Neuronal stem cell (in vitro differentiated cells): Measurements from ENCODE around the gene LTBP1.
"Not testable (repeated sequence)": the region's sequence is repeated elsewhere in the genome, so short reads cannot be mapped to it uniquely, and the experiment has no call there.

ENCODE experiments used
- DNase-seq: peaks from one replicate; pipeline ENCODE4 v3.0.0-alpha.2; 2013; ENCODE audit warnings: low spot score
- H2AFZ ChIP-seq: one replicate; pipeline ENCODE4 v1.6.1; 2013; ENCODE audit warnings: mild to moderate bottlenecking, low read length, inconsistent platforms
- H2AK5ac ChIP-seq: 2 replicates; pipeline ENCODE4 v1.6.1; 2013; ENCODE audit warnings: low read depth, mild to moderate bottlenecking, inconsistent platforms, low read length, moderate library complexity, mixed read lengths
- H2BK120ac ChIP-seq: 2 replicates; pipeline ENCODE4 v1.6.1; 2013; ENCODE audit warnings: low read depth, mild to moderate bottlenecking, inconsistent platforms, low read length, moderate library complexity, mixed read lengths
- H2BK12ac ChIP-seq: one replicate; pipeline ENCODE4 v1.6.1; 2013; ENCODE audit warnings: low read length, inconsistent platforms
- H2BK15ac ChIP-seq: 2 replicates; pipeline ENCODE4 v1.6.1; 2013; ENCODE audit warnings: mild to moderate bottlenecking, low read length, inconsistent platforms, mixed read lengths
- H2BK5ac ChIP-seq: one replicate; pipeline ENCODE4 v1.6.1; 2013; ENCODE audit warnings: inconsistent platforms, mild to moderate bottlenecking, low read length, moderate library complexity
- H3K14ac ChIP-seq: one replicate; pipeline ENCODE4 v1.6.1; 2013; ENCODE audit warnings: low read length, inconsistent platforms
- H3K18ac ChIP-seq: 2 replicates; pipeline ENCODE4 v1.6.1; 2013; ENCODE audit warnings: low read length, inconsistent platforms
- H3K23ac ChIP-seq: 2 replicates; pipeline ENCODE4 v1.6.1; 2013; ENCODE audit warnings: low read depth, mild to moderate bottlenecking, mixed read lengths, low read length, inconsistent platforms; ENCODE audit not compliant: poor library complexity
- H3K27ac ChIP-seq: replicated peaks from 3 replicates; pipeline ENCODE4 v1.5.1; 2013; ENCODE audit warnings: low read length, inconsistent platforms
- H3K27me3 ChIP-seq, 3 experiments: 2 replicates each; pipeline ENCODE4 v1.6.1; 2013; ENCODE audit warnings: low read length in 3 of 3, mild to moderate bottlenecking in 2 of 3, inconsistent platforms in 1 of 3, low read depth in 1 of 3, mixed read lengths in 1 of 3, moderate library complexity in 1 of 3; ENCODE audit not compliant: control insufficient read depth in 3 of 3, insufficient read depth in 3 of 3
- H3K36me3 ChIP-seq, 2 donors: replicated peaks in 1 of 2; 2 replicates each; pipeline ENCODE4 v1.6.1; 2013; ENCODE audit warnings: low read length in 2 of 2; ENCODE audit not compliant: control insufficient read depth in 2 of 2, insufficient read depth in 2 of 2
- H3K4ac ChIP-seq: 2 replicates; pipeline ENCODE4 v1.6.1; 2013; ENCODE audit warnings: inconsistent platforms, mild to moderate bottlenecking, low read length, moderate library complexity
- H3K4me1 ChIP-seq, 2 donors: 1 replicate in 1 of 2; 2 replicates in 1 of 2; pipeline ENCODE4 v1.6.1; 2013; ENCODE audit warnings: low read length in 2 of 2, low read depth in 1 of 2; ENCODE audit not compliant: control insufficient read depth in 2 of 2, insufficient read depth in 1 of 2
- H3K4me2 ChIP-seq: one replicate; pipeline ENCODE4 v1.6.1; 2013; ENCODE audit warnings: mild to moderate bottlenecking, low read length, inconsistent platforms; ENCODE audit not compliant: insufficient read depth, poor library complexity, severe bottlenecking
- H3K4me3 ChIP-seq, 2 donors: 2 replicates each; pipeline ENCODE4 v1.5.1; 2013; ENCODE audit warnings: low read length in 2 of 2, mild to moderate bottlenecking in 2 of 2, inconsistent platforms in 1 of 2, moderate library complexity in 1 of 2
- H3K79me1 ChIP-seq: one replicate; pipeline ENCODE4 v1.6.1; 2013; ENCODE audit warnings: low read depth, mild to moderate bottlenecking, inconsistent platforms, low read length, moderate library complexity
- H3K9ac ChIP-seq: one replicate; pipeline ENCODE4 v1.6.1; 2013; ENCODE audit warnings: mild to moderate bottlenecking, low read depth, low read length, inconsistent platforms; ENCODE audit not compliant: poor library complexity
- H3K9me3 ChIP-seq, 2 donors: replicated peaks in 1 of 2; 2 replicates each; pipeline versions ENCODE3 to v1.6.1; 2013; ENCODE audit warnings: low read length in 2 of 2, mild to moderate bottlenecking in 2 of 2, inconsistent platforms in 1 of 2, low read depth in 1 of 2, mixed read lengths in 1 of 2, moderate library complexity in 1 of 2; ENCODE audit not compliant: control insufficient read depth in 2 of 2, insufficient read depth in 1 of 2
- H4K8ac ChIP-seq: one replicate; pipeline ENCODE4 v1.6.1; 2013; ENCODE audit warnings: low read depth, mild to moderate bottlenecking, inconsistent platforms, low read length, moderate library complexity
- H4K91ac ChIP-seq: one replicate; pipeline ENCODE4 v1.6.1; 2013; ENCODE audit warnings: low read length, low read depth, mild to moderate bottlenecking, inconsistent platforms; ENCODE audit not compliant: poor library complexity
- WGBS, 2 donors: extraction: QIAGEN DNeasy Blood & Tissue Kit; methylation state at CpG; one replicate each; pipeline ENCODE4 v1.1.7; 2013; ENCODE audit warnings: missing lambda C conversion rate in 2 of 2, mixed read lengths in 1 of 2; ENCODE audit not compliant: insufficient read length in 2 of 2, insufficient replicate concordance in 1 of 2; ENCODE audit errors: extremely low coverage in 2 of 2; 5-methylcytosine and 5-hydroxymethylcytosine counted together

The LTBP1 gene

GRCh38 chr2:33230842-33231241 lies 284.1 kb downstream of the LTBP1 start:
- DNase-seq, result no peak
- Histone ChIP-seq H2AK5ac (no peak overlapping the region), H3K36me3 (no peaks in the 10 kb centered on the region), H4K91ac (no peak overlapping the region), H2BK15ac (no peak overlapping the region), H3K79me1 (no peaks in the 10 kb centered on the region), H2BK12ac (no peak overlapping the region), H3K18ac (no peak overlapping the region), H2AFZ (no peak overlapping the region), H2BK5ac (no peak overlapping the region), H3K4me1 (no peaks in the 10 kb centered on the region), H3K9me3 (no peaks in the 10 kb centered on the region), H3K14ac (no peak overlapping the region), H4K8ac (no peak overlapping the region), H3K27me3 (no peaks in the 10 kb centered on the region), H3K27ac (no peak overlapping the region), H3K4ac (no peak overlapping the region), H3K9ac (no peak overlapping the region), H3K4me2 (no peak overlapping the region), H3K23ac (no peak overlapping the region), H2BK120ac (no peak overlapping the region), H3K4me3 (no peak overlapping the region)
- WGBS, 2 donors, result no CpG with 5 or more reads among the region's 7 CpGs

GRCh38 chr2:33235559-33235958 lies 288.8 kb downstream of the LTBP1 start:
- H3K4ac ChIP-seq, DNase-seq, H3K9ac ChIP-seq, H2BK120ac ChIP-seq, H3K23ac ChIP-seq, H2BK15ac ChIP-seq, H3K36me3 ChIP-seq, H4K91ac ChIP-seq, H3K9me3 ChIP-seq, H3K27me3 ChIP-seq, H3K4me3 ChIP-seq, H3K27ac ChIP-seq, H3K14ac ChIP-seq, H2AFZ ChIP-seq, H3K4me1 ChIP-seq, H3K4me2 ChIP-seq, H2BK12ac ChIP-seq, H2AK5ac ChIP-seq, H2BK5ac ChIP-seq, H3K79me1 ChIP-seq, H4K8ac ChIP-seq, H3K18ac ChIP-seq: not testable (repeated sequence)
- no CpG with 5 or more reads among the region's 1 CpG for WGBS, 2 donors

GRCh38 chr2:33236482-33237385 lies 290.0 kb downstream of the LTBP1 start:
- H3K79me1 ChIP-seq, result no peaks in the 10 kb centered on the region
- H4K8ac ChIP-seq, result no peak overlapping the region
- H3K36me3 ChIP-seq, result no peaks in the 10 kb centered on the region
- H3K4me3 ChIP-seq, result no peak overlapping the region
- DNase-seq, result no peak
- H3K14ac ChIP-seq, result no peak overlapping the region
- H3K27me3 ChIP-seq, result no peaks in the 10 kb centered on the region
- no peak overlapping the region for H2BK5ac ChIP-seq
- H3K4ac ChIP-seq, result no peak overlapping the region
- no peak overlapping the region for H2AK5ac ChIP-seq
- H3K4me2 ChIP-seq, result no peak overlapping the region
- no peak overlapping the region for H3K9ac ChIP-seq
- H3K27ac ChIP-seq, result no peak overlapping the region
- no peak overlapping the region for H3K23ac ChIP-seq
- WGBS, 2 donors, result no CpG with 5 or more reads among the region's 5 CpGs
- no peak overlapping the region for H2AFZ ChIP-seq
- H3K18ac ChIP-seq, result no peak overlapping the region
- H3K9me3 ChIP-seq, result no peaks in the 10 kb centered on the region
- no peak overlapping the region for H2BK120ac ChIP-seq
- H2BK15ac ChIP-seq, result no peak overlapping the region
- H3K4me1 ChIP-seq, result no peaks in the 10 kb centered on the region
- no peak overlapping the region for H2BK12ac ChIP-seq
- H4K91ac ChIP-seq, result no peak overlapping the region

GRCh38 chr2:33238111-33238510 lies 291.4 kb downstream of the LTBP1 start:
- no peak overlapping the region for H3K23ac ChIP-seq

More at GRCh38 chr2:33238111-33238510, 291.4 kb downstream of the LTBP1 start:
- whole genome bisulfite sequencing, 2 donors, result no CpG with 5 or more reads among the region's 2 CpGs
- Histone ChIP-seq H3K9me3 (no peaks in the 10 kb centered on the region), H3K4me3 (no peak overlapping the region), H3K4ac (no peak overlapping the region), H3K4me2 (no peak overlapping the region), H3K4me1 (no peaks in the 10 kb centered on the region), H3K27ac (no peak overlapping the region), H4K91ac (no peak overlapping the region), H3K18ac (no peak overlapping the region), H2AK5ac (no peak overlapping the region), H4K8ac (no peak overlapping the region), H2AFZ (no peak overlapping the region), H3K36me3 (no peaks in the 10 kb centered on the region), H2BK120ac (no peak overlapping the region), H3K27me3 (no peaks in the 10 kb centered on the region), H2BK12ac (no peak overlapping the region), H2BK15ac (no peak overlapping the region), H3K79me1 (no peaks in the 10 kb centered on the region), H2BK5ac (no peak overlapping the region), H3K9ac (no peak overlapping the region), H3K14ac (no peak overlapping the region)
- no peak for DNase-seq
